Islet of Langerhans (tissue), 1 donor: Measurements from ENCODE around the gene CARD11.
"Not testable (repeated sequence)": the region's sequence is repeated elsewhere in the genome, so short reads cannot be mapped to it uniquely, and the experiment has no call there.

ENCODE experiments used
- FAIRE-seq: peaks from one replicate; lab custom pipeline; 2011; peaks lifted over from hg19 to GRCh38; lab: Jason Lieb, UNC

CARD11 gene

GRCh38 chr7:2924866-2925840 is 118.5 kb downstream of the CARD11 start:
- no peak for FAIRE-seq

DNA sequence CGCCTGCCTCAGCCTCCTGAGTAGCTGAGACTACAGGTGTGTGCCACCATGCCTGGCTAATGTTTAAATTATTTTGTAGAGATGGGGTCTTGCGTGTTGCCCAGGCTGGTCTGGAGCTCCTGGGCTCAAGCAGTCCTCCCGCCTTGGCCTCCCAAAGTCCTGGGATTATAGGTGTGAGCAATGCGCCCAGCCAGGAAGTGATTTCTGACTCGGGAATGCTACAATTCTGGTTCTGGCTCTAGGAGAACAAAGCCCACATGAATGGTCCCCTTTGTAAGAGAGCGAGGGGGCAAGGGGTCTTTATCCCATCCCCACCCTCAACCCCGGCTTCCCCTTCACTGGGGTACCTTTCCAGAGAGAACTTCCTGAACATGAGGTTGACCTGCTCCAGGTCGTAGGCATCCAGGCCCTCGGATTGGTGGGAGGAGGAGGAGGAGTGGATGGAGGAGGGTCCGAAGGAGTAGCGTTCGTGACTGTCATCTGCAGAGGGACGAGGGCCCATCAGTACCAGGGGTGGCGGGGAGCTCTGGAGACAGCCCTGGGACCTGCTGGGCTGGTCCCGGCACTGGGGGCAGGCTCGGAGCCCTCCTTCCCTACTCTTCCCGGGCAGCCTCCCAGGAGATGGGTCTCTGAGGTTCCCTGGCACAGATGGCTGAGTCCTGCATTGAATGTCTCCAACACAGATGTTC is 119.6 kb downstream of the CARD11 start:
- no peak for FAIRE-seq

GRCh38 chr7:2923291-2923781 is 120.3 kb downstream of the CARD11 start:
- FAIRE-seq: no peak

GRCh38 chr7:2922866-2923265 is 120.8 kb downstream of the CARD11 start:
- no peak for FAIRE-seq

GRCh38 chr7:2922348-2922691 is 121.3 kb downstream of the CARD11 start:
- FAIRE-seq: no peak

- no peak for FAIRE-seq
Observed at GRCh38 chr7:2921653-2922347, 121.9 kb downstream of the CARD11 start.

DNA sequence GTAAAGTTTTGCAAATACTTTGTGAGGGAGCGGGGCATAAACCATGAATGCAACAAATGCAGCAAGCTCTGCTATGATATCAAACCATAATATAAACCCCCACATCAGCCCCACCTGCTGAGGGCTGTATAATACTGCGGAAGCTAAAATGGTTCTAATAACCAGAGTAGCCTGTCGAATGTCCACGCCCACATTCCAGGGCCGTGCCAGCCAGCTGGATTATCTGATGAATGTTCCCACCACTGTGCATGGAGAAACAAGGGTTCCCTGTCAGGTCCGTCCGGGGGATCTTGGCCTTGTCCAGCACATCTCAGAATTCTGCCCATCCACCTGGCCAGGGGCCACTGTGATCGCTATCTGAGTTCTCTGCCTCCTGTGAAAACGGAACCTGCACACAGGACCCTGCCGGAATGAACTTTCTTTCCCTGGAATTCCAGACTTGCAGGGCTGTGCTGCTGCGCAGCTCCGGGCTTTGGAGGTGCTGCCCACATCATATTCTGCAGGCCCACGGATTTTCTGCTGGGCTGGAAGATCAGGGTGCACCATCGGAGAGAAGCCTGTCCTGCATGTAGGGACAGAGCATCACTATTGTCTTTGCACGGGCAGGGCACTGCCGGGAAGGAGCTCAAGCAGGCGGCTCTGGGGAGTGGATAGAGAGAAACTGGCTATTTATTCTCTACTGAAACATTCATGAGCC is 122.6 kb downstream of the CARD11 start:
- FAIRE-seq: no peak

DNA sequence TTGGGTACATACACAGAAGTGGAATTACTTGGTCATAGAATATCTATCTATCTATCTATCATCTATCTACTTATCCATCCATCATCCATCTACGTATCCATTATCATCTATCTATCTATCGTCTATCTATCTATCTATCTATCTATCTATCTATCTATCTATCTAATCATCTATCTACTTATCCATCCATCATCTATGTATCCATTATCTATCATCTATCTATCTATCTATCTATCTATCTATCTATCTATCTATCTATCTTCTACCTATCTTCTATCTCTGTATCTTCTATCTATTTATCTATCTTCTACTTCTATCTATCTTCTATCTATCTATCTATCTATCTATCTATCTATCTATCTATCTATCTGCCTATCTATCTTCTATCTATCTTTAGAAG is 123.2 kb downstream of the CARD11 start:
- FAIRE-seq: not testable (repeated sequence)

GRCh38 chr7:2920041-2920440 is 123.6 kb downstream of the CARD11 start:
- no peak for FAIRE-seq

GRCh38 chr7:2919256-2919655 is 124.4 kb downstream of the CARD11 start:
- FAIRE-seq: no peak

- FAIRE-seq: no peak
Observed at GRCh38 chr7:2918406-2918805, 125.3 kb downstream of the CARD11 start.

DNA sequence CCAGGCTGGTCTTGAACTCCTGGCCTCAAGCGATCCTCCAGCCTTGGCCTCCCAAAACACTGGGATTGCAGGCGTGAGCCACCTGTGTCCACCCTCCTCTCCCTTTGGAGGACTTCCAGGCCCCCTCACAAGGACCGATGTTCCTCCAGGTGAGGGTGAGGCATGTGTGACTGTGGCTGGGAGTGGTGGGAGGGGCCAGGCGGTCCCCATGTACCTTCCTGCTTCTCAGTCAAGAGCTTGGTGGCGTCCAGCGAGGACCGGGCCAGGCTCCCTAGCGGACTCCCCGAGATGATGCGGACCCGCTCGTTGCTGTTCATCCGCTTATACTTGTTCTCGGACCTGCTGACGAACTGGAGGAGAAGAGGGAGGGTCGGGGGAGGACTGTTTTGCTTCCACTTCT is 128.6 kb downstream of the CARD11 start:
- FAIRE-seq: no peak

DNA sequence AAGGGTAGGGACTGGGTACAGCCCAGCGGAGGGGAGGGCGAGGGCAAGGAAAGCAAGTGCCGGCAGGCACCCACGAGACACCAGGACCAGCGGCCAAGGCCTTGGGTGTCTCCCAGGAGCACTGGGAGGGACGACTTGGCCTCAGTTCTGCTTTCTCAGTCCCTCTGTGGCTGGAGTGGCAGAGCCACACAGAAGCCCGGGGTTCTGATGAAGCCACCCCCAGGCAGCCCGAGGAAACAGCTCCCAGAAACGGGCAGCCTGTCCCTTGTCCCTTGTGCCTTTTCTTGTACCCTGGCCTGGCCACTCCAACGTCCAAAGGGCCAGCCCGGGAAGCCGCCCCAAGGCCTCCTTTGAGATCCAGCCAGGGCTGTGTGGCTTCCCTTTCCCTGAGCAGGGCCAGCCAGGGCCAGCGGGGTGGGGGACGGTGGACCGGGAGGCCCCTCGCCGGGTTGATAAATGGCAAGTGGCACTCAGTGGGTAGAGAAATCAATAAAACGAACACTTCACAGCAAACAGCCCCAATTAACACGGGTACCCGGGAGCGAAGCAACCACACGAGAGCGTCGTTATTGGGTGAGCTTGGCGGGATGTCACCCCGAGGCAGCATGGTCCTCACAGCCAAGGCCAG is 129.8 kb downstream of the CARD11 start:
- no peak for FAIRE-seq

- no peak for FAIRE-seq
Observed at GRCh38 chr7:2912684-2913439, 130.8 kb downstream of the CARD11 start.

DNA sequence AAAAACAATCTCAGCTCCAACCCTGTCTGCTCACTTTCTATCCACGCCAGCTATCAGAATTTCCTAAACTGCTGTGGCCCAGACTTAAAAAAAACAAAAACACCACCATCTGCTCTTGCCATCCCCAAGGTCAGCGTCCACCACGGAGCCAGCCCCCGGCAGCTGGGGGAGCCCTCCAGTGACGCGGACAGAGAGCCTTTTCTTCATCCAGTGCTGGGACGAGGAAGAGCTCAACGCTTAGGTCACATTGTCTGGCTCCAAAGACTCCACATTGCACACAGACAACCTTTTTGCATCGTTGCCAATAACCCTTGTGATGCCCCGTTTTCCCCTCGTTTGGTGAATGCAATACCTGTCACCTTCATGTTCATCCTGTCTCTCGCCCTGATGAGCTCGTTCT is 132.2 kb downstream of the CARD11 start:
- FAIRE-seq: no peak

DNA sequence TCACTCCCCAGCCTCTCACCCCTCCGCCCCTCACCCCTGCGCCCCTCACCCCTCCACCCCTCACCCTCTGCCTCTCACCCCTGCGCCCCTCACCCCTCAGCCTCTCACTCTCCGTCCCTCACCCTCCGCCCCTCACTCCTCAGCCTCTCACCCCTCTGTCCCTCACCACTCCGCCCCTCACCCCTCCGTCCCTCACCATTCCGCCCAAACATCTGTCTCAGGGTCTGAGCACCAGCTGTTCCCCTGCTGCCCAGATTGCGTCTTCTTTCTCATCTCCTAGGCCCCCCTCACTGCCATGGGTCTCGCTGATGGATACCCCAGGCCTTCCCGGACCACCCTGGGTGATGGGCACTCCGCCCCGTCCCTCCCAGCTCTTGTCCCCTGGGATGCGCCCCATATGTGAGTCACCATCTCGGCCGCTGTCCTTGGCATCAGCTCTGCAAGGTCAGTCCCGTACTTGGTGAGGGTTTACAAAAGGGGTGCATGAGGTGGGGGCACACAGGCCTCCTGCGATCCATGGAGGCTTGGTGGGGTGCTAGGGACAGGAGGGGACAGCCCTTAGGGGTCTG is 134.1 kb downstream of the CARD11 start:
- no peak for FAIRE-seq

GRCh38 chr7:2909043-2909442 is 134.6 kb downstream of the CARD11 start:
- no peak for FAIRE-seq

DNA sequence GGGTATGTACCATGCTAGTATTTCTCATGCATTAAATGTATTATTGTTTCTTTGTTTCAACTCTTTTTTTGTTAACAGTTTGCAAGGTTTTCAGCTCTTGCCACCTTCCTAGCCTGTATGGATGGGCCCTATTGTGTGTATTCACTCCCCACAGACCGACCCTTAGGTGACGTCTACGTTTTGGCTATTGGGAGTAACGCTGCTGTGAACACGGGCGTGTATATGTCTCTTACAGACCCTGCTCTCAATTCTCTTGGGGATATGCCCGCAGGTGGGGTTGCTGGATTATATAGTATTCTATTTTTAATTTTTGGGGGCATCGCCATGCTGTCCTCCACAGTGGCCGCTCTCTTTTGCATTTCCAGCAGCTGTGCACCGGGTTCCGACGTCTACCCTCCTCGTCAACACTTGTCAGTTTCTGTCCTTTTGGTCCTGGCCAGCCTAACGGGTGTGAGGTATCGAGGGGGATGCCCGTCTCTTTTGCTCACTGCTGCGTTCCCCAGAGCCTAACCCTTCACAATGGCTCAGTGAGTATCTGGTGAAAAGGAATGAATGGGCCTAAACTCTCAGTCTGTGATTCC is 135.5 kb downstream of the CARD11 start:
- FAIRE-seq: no peak

DNA sequence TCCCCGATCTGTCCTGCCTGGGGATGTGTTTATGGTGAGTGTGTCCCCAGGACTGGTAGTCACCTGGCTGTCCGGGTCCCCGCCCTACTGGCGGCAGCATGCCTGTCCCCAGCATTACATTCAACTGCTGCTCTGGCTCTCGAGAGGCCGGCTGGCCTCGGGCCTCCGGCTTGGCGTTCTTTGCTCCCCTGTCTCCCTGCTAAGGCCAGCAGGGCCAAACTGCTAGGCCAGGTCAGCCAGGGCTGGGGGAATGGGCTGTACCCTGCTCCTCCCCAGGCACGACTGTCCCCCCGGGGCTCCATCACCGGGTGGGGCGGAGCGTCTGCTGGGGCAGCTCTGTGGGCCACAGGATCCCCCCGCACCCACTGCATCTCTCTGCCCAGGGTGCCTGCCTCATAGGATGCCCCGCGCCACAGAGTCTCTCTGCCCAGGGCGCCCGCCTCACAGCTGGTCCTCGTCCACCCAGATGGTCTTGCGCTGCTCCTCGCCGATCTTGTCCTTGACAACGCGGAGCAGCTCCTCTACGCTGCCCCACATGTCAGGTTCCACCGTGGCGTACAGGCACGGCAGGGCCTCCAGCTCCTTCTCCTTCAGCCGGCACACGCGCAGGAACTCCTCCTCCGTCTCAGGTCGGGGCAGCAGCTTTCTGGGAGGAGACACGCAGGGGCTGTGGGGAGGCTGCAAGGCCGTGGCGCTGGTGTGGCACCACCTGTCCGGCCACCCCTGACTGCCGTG is 137.3 kb downstream of the CARD11 start:
- no peak for FAIRE-seq

DNA sequence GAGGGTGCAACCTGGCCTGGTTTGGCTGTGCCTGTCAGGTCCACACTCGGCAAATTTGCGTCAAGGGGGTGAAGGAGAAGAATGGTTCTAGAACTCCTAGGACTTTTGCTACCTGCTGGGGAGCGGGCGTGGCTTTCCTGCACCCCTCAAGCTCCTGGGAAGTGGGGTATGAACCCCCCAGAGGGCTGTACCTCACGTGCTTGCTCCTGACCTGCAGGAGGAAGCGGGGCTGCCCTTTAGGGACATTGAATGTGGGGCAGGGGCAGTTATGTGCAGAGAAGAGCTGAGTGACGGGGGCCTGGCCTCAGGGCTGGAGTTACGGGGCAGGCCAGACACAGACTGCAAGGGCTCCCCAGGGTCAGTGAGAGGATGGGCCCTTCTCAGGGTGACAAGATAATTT is 138.2 kb downstream of the CARD11 start:
- FAIRE-seq: no peak
